ENCODE results near the gene PLEKHG7. TPM values are rescaled to one million over a fixed set of nuclear protein-coding genes. Genes with fewer than 3 reads are reported as not detected.

PLEKHG7 gene
- total and polyA plus RNA-seq, 2 of the 8 experiments (the other 6 are each of a cell fraction or from before 2014, with no cell fraction given): not detected

DNA sequence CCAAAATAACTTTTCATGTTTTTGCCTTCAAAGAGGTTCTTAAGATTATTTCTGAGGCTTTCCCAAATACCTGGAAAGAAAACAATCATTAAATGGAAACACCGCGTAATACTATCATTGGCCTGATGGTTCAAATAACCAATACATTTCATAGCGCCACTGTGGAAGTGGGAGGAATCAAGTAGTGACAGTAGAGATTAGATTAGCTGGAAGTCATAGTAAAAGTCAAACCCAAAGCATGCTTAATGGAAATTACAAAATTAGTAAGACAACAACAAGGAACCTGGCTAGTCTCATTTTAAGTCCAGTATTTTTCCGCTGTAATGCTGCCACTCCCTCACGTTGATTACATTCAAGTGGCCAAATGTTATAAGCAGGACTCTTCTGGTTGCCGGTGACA is 41.5 kb upstream of the PLEKHG7 start:
- no peak overlapping the region for H2BK12ac ChIP-seq (ENCODE audit: low read depth, low read length)
- no peak for DNase-seq (ENCODE audit: low read depth in 1 of 2, low spot score in 2 of 2)
- H3K9ac ChIP-seq (replicated peaks in 1 of 4; ENCODE audit: extremely low read depth in 1 of 4, low read depth in 3 of 4, low read length in 3 of 4): no peak overlapping the region
- H3K79me2 ChIP-seq (ENCODE audit: control insufficient read depth in 1 of 2, insufficient read depth in 2 of 2, low read length in 2 of 2): no peaks in the 10 kb centered on the region
- H2AFZ ChIP-seq (ENCODE audit: low read length): no peak overlapping the region
- H3K14ac ChIP-seq (ENCODE audit: insufficient read length): no peak overlapping the region
- H3K9me3 ChIP-seq (ENCODE audit: insufficient read depth in 2 of 2, low read depth in 1 of 2, low read length in 1 of 2): no peaks in the 10 kb centered on the region
- H3K4me3 ChIP-seq (ENCODE audit: extremely low read depth in 1 of 4, insufficient read depth in 2 of 4, low read depth in 3 of 4, low read length in 4 of 4): no peak overlapping the region
- no peak overlapping the region for H3K4ac ChIP-seq (replicated peaks; ENCODE audit: insufficient read length, low read depth, low read length)
- H4K8ac ChIP-seq (ENCODE audit: extremely low read depth, insufficient read depth, low read length): no peak overlapping the region
- H4K91ac ChIP-seq (replicated peaks; ENCODE audit: insufficient read length, low read length): no peak overlapping the region
- WGBS, 2 experiments (ENCODE audit: extremely low coverage in 1 of 2, insufficient coverage in 1 of 2, insufficient read length in 1 of 2, insufficient replicate concordance in 2 of 2, low coverage in 1 of 2, low lambda C conversion rate in 2 of 2, missing lambda C conversion rate in 1 of 2): 97% methylated on average over 6 of the region's 6 CpGs; no CpG with 5 or more reads in 1 of the 2 experiments
- no peak overlapping the region for H4K5ac ChIP-seq (ENCODE audit: insufficient read length, low read depth, low read length)
- H3K27ac ChIP-seq (ENCODE audit: low read depth, low read length): no peak overlapping the region
- H3K18ac ChIP-seq (ENCODE audit: extremely low read depth, low read length): no peak overlapping the region
- H3K4me2 ChIP-seq (ENCODE audit: insufficient read depth in 1 of 2, low read depth in 2 of 2, low read length in 2 of 2): no peak overlapping the region
- H3K36me3 ChIP-seq (ENCODE audit: control insufficient read depth in 2 of 4, insufficient read depth in 4 of 4, low read length in 3 of 4): no peaks in the 10 kb centered on the region
- H2BK120ac ChIP-seq (replicated peaks; ENCODE audit: low read depth, low read length): no peak overlapping the region
- no peak overlapping the region for H2BK15ac ChIP-seq (ENCODE audit: low read length)
- H3K23ac ChIP-seq (ENCODE audit: insufficient read length): no peak overlapping the region
- no peak for FAIRE-seq
- no peaks in the 10 kb centered on the region for H3K4me1 ChIP-seq (replicated peaks in 1 of 4; ENCODE audit: control insufficient read depth in 3 of 4, insufficient read depth in 4 of 4, low read length in 3 of 4)
- H3K79me1 ChIP-seq (ENCODE audit: low read depth, low read length): no peaks in the 10 kb centered on the region
- H3K23me2 ChIP-seq (ENCODE audit: low read depth, low read length): no peaks in the 10 kb centered on the region
- no peak overlapping the region for H2BK5ac ChIP-seq (ENCODE audit: low read depth, low read length)
- CTCF ChIA-PET (ENCODE audit: partially characterized antibody): no interaction called here
- TF ChIP-seq EGR1 (IDR thresholded peaks at IDR 0.05; ENCODE audit: borderline replicate concordance, low read depth, low read length) (no peak), SUZ12 (IDR thresholded peaks at IDR 0.05; ENCODE audit: low read length) (no peak), RXRA (IDR thresholded peaks at IDR 0.05; ENCODE audit: insufficient read depth, low read depth, low read length) (no peak), PHF8 (conservative IDR thresholded peaks at IDR 0.05; ENCODE audit: low read depth, low read length) (no peak), RFX5 (IDR thresholded peaks at IDR 0.05; ENCODE audit: borderline replicate concordance, low read depth, low read length) (no peak), SIRT6 (IDR thresholded peaks at IDR 0.05; ENCODE audit: low read length) (no peak)
- H2BK20ac ChIP-seq (ENCODE audit: low read length): no peak overlapping the region
- POLR2A ChIA-PET (ENCODE audit: partially characterized antibody): no interaction called here
- H3K27me3 ChIP-seq (replicated peaks in 1 of 4; ENCODE audit: control insufficient read depth in 3 of 4, extremely low read depth in 1 of 4, insufficient read depth in 3 of 4, low read length in 3 of 4): no peaks in the 10 kb centered on the region
- H2AK5ac ChIP-seq (ENCODE audit: low read depth, low read length): no peak overlapping the region
- H3K56ac ChIP-seq (replicated peaks; ENCODE audit: insufficient read length, low read depth, low read length): no peak overlapping the region
- H4K20me1 ChIP-seq (replicated peaks in 1 of 2; ENCODE audit: control insufficient read depth in 1 of 2, insufficient read depth in 2 of 2, low read length in 2 of 2): no peaks in the 10 kb centered on the region

All from H1 (cell line).